Measurements from ENCODE around the gene FXYD2. TPM values are rescaled to one million over a fixed set of nuclear protein-coding genes. Genes with fewer than 3 reads are reported as not detected.
"Not testable (repeated sequence)": the region's sequence is repeated elsewhere in the genome, so short reads cannot be mapped to it uniquely, and the experiment has no call there.

FXYD2 gene
- total and polyA plus RNA-seq, 2 donors (not counting 1 experiment from before 2014, with no cell fraction given), result 0.18 to 0.33 TPM

- TF ChIP-seq CTCF (conservative IDR thresholded peaks at IDR 0.05 in 1 of 2, IDR thresholded peaks at IDR 0.05 in 1 of 2; ENCODE audit: low read depth in 1 of 2, low read length in 2 of 2) (no peak), EZH2 (IDR thresholded peaks at IDR 0.05; ENCODE audit: low read length, missing control alignments) (no peak)
- Histone ChIP-seq H3K79me2 (ENCODE audit: control insufficient read depth, insufficient read depth, low read length) (no peaks in the 10 kb centered on the region), H3K4me2 (ENCODE audit: extremely low read depth, insufficient read depth, low read length) (no peak overlapping the region), H4K20me1 (ENCODE audit: control insufficient read depth, extremely low read depth, insufficient read depth, low read length) (no peaks in the 10 kb centered on the region), H3K27me3 (ENCODE audit: control insufficient read depth, insufficient read depth, low read length) (peaks cover 7% of the 10 kb centered on the region), H3K36me3 (ENCODE audit: control insufficient read depth, insufficient read depth, low read length) (no peaks in the 10 kb centered on the region), H3K27ac (ENCODE audit: insufficient read depth, low read length) (no peak overlapping the region), H3K4me1 (ENCODE audit: control insufficient read depth, extremely low read depth, insufficient read depth, low read length) (no peaks in the 10 kb centered on the region), H2AFZ (ENCODE audit: low read length) (no peak overlapping the region), H3K9me3 (ENCODE audit: control insufficient read depth, insufficient read depth, low read depth, low read length) (no peaks in the 10 kb centered on the region), H3K4me3 (replicated peaks in 1 of 4; ENCODE audit: control extremely low read depth in 1 of 4, insufficient read depth in 1 of 4, low read depth in 3 of 4, low read length in 4 of 4) (no peak overlapping the region), H3K9ac (ENCODE audit: insufficient read depth, low read length) (no peak overlapping the region)
- no peak for DNase-seq (ENCODE audit: low read depth in 2 of 2)
Measured at GRCh38 chr11:117868815-117869561, 44.4 kb upstream of the FXYD2 start.

- peaks cover 3% of the 10 kb centered on the region for H3K27me3 ChIP-seq (ENCODE audit: control insufficient read depth, insufficient read depth, low read length)
- no peaks in the 10 kb centered on the region for H3K36me3 ChIP-seq (ENCODE audit: control insufficient read depth, insufficient read depth, low read length)
- no peaks in the 10 kb centered on the region for H3K79me2 ChIP-seq (ENCODE audit: control insufficient read depth, insufficient read depth, low read length)
- H3K9ac ChIP-seq (ENCODE audit: insufficient read depth, low read length), result no peak overlapping the region
- H2AFZ ChIP-seq (ENCODE audit: low read length), result no peak overlapping the region
- H4K20me1 ChIP-seq (ENCODE audit: control insufficient read depth, extremely low read depth, insufficient read depth, low read length), result no peaks in the 10 kb centered on the region
- no peak for TF ChIP-seq EZH2 (IDR thresholded peaks at IDR 0.05; ENCODE audit: low read length, missing control alignments)
- no peak for TF ChIP-seq CTCF (conservative IDR thresholded peaks at IDR 0.05 in 1 of 2, IDR thresholded peaks at IDR 0.05 in 1 of 2; ENCODE audit: low read depth in 1 of 2, low read length in 2 of 2)
- no peak overlapping the region for H3K4me3 ChIP-seq (replicated peaks in 1 of 4; ENCODE audit: control extremely low read depth in 1 of 4, insufficient read depth in 1 of 4, low read depth in 3 of 4, low read length in 4 of 4)
- no peak overlapping the region for H3K4me2 ChIP-seq (ENCODE audit: extremely low read depth, insufficient read depth, low read length)
- no peaks in the 10 kb centered on the region for H3K4me1 ChIP-seq (ENCODE audit: control insufficient read depth, extremely low read depth, insufficient read depth, low read length)
- DNase-seq (ENCODE audit: low read depth in 2 of 2), result no peak
- H3K27ac ChIP-seq (ENCODE audit: insufficient read depth, low read length), result no peak overlapping the region
- H3K9me3 ChIP-seq (ENCODE audit: control insufficient read depth, insufficient read depth, low read depth, low read length), result no peaks in the 10 kb centered on the region
Measured at GRCh38 chr11:117868088-117868487, 43.5 kb upstream of the FXYD2 start.

- no peaks in the 10 kb centered on the region for H4K20me1 ChIP-seq (ENCODE audit: control insufficient read depth, extremely low read depth, insufficient read depth, low read length)
Measured at GRCh38 chr11:117866526-117866925, 42.0 kb upstream of the FXYD2 start.

GRCh38 chr11:117865546-117865945 is 41.0 kb upstream of the FXYD2 start:
- H3K4me3 ChIP-seq (replicated peaks in 1 of 4; ENCODE audit: control extremely low read depth in 1 of 4, insufficient read depth in 1 of 4, low read depth in 3 of 4, low read length in 4 of 4); H3K79me2 ChIP-seq (ENCODE audit: control insufficient read depth, insufficient read depth, low read length); H3K36me3 ChIP-seq (ENCODE audit: control insufficient read depth, insufficient read depth, low read length); H3K4me2 ChIP-seq (ENCODE audit: extremely low read depth, insufficient read depth, low read length); DNase-seq (ENCODE audit: low read depth in 2 of 2); H3K4me1 ChIP-seq (ENCODE audit: control insufficient read depth, extremely low read depth, insufficient read depth, low read length); H3K27me3 ChIP-seq (ENCODE audit: control insufficient read depth, insufficient read depth, low read length); H4K20me1 ChIP-seq (ENCODE audit: control insufficient read depth, extremely low read depth, insufficient read depth, low read length); H2AFZ ChIP-seq (ENCODE audit: low read length); H3K27ac ChIP-seq (ENCODE audit: insufficient read depth, low read length); H3K9me3 ChIP-seq (ENCODE audit: control insufficient read depth, insufficient read depth, low read depth, low read length); H3K9ac ChIP-seq (ENCODE audit: insufficient read depth, low read length): not testable (repeated sequence)

More at GRCh38 chr11:117866526-117866925, 42.0 kb upstream of the FXYD2 start:
- Histone ChIP-seq H3K27ac (ENCODE audit: insufficient read depth, low read length) (no peak overlapping the region), H3K9me3 (ENCODE audit: control insufficient read depth, insufficient read depth, low read depth, low read length) (no peaks in the 10 kb centered on the region), H2AFZ (ENCODE audit: low read length) (no peak overlapping the region), H3K27me3 (ENCODE audit: control insufficient read depth, insufficient read depth, low read length) (no peaks in the 10 kb centered on the region), H3K9ac (ENCODE audit: insufficient read depth, low read length) (no peak overlapping the region), H3K79me2 (ENCODE audit: control insufficient read depth, insufficient read depth, low read length) (no peaks in the 10 kb centered on the region), H3K4me1 (ENCODE audit: control insufficient read depth, extremely low read depth, insufficient read depth, low read length) (no peaks in the 10 kb centered on the region), H3K4me2 (ENCODE audit: extremely low read depth, insufficient read depth, low read length) (no peak overlapping the region), H3K36me3 (ENCODE audit: control insufficient read depth, insufficient read depth, low read length) (no peaks in the 10 kb centered on the region), H3K4me3 (replicated peaks in 1 of 4; ENCODE audit: control extremely low read depth in 1 of 4, insufficient read depth in 1 of 4, low read depth in 3 of 4, low read length in 4 of 4) (no peak overlapping the region)
- TF ChIP-seq CTCF (conservative IDR thresholded peaks at IDR 0.05 in 1 of 2, IDR thresholded peaks at IDR 0.05 in 1 of 2; ENCODE audit: low read depth in 1 of 2, low read length in 2 of 2), result no peak
- TF ChIP-seq EZH2 (IDR thresholded peaks at IDR 0.05; ENCODE audit: low read length, missing control alignments), result no peak
- DNase-seq (ENCODE audit: low read depth in 2 of 2), result no peak
